Measurements from ENCODE around the gene ANGPTL1. TPM values are rescaled to one million over a fixed set of nuclear protein-coding genes. Genes with fewer than 3 reads are reported as not detected.
"Not testable (repeated sequence)": the region's sequence is repeated elsewhere in the genome, so short reads cannot be mapped to it uniquely, and the experiment has no call there.

ANGPTL1 gene
- total and polyA plus RNA-seq, 10 donors: 1.4 to 27.0 (median 5.1) TPM

- intact Hi-C loops (cut with DNase I; ENCODE audit: low total_unique reads): no loop called here
- 84 to 100% (median 92%) methylated on average over 2 of the region's 2 CpGs for WGBS, 5 donors
These were observed 21.0 kb downstream of the ANGPTL1 start for GRCh38 chr1:178849918-178850317.

GRCh38 chr1:178847919-178848318, 23.0 kb downstream of the ANGPTL1 start:
- H3K4me3 ChIP-seq; H3K27ac ChIP-seq; DNase-seq; H3K4me1 ChIP-seq; intact Hi-C loops (cut with DNase I; ENCODE audit: low total_unique reads); H3K27me3 ChIP-seq (replicated peaks in 1 of 7); H3K9me3 ChIP-seq: not testable (repeated sequence)
- 88 to 100% (median 95%) methylated on average over 1 of the region's 1 CpG for WGBS, 5 donors
- peaks cover 0 to 51% (median 8%) of the 10 kb centered on the region in 6 donors for H3K36me3 ChIP-seq

More at GRCh38 chr1:178849918-178850317, 21.0 kb downstream of the ANGPTL1 start:
- Histone ChIP-seq H3K36me3 (peaks cover 0 to 55% (median 8%) of the 10 kb centered on the region in 6 donors), H3K9me3 (no peaks in the 10 kb centered on the region), H3K27me3 (replicated peaks in 1 of 7) (no peaks in the 10 kb centered on the region), H3K4me3 (no peak overlapping the region), H3K4me1 (no peaks in the 10 kb centered on the region), H3K27ac (no peak overlapping the region)
- no peak for TF ChIP-seq CTCF (IDR thresholded peaks at IDR 0.05 in 8 of 11, conservative IDR thresholded peaks at IDR 0.05 in 3 of 11)
- no peak for TF ChIP-seq POLR2AphosphoS5 (IDR thresholded peaks at IDR 0.05)
- no peak for TF ChIP-seq POLR2A (IDR thresholded peaks at IDR 0.05)
- no peak for DNase-seq

- Histone ChIP-seq H3K36me3 (peaks cover 0 to 46% (median 6%) of the 10 kb centered on the region in 6 donors), H3K4me3 (no peak overlapping the region), H3K27ac (no peak overlapping the region), H3K9me3 (no peaks in the 10 kb centered on the region), H3K27me3 (replicated peaks in 1 of 7) (no peaks in the 10 kb centered on the region), H3K4me1 (no peaks in the 10 kb centered on the region)
- DNase-seq: no peak
- WGBS, 5 donors: 80 to 90% (median 87%) methylated on average over 2 of the region's 2 CpGs
- TF ChIP-seq CTCF (IDR thresholded peaks at IDR 0.05 in 8 of 11, conservative IDR thresholded peaks at IDR 0.05 in 3 of 11) (no peak), POLR2AphosphoS5 (IDR thresholded peaks at IDR 0.05) (no peak), POLR2A (IDR thresholded peaks at IDR 0.05) (no peak)
- intact Hi-C loops (cut with DNase I; ENCODE audit: low total_unique reads): no loop called here
These were observed 23.5 kb downstream of the ANGPTL1 start for GRCh38 chr1:178847396-178847849.

- no peak for DNase-seq
- Histone ChIP-seq H3K4me3 (no peak overlapping the region), H3K27ac (no peak overlapping the region), H3K9me3 (no peaks in the 10 kb centered on the region), H3K36me3 (peaks cover 0 to 35% (median 2%) of the 10 kb centered on the region in 6 donors), H3K4me1 (no peaks in the 10 kb centered on the region), H3K27me3 (replicated peaks in 1 of 7) (no peaks in the 10 kb centered on the region)
- no peak for TF ChIP-seq POLR2A (IDR thresholded peaks at IDR 0.05)
- TF ChIP-seq POLR2AphosphoS5 (IDR thresholded peaks at IDR 0.05): no peak
- no peak for TF ChIP-seq CTCF (IDR thresholded peaks at IDR 0.05 in 8 of 11, conservative IDR thresholded peaks at IDR 0.05 in 3 of 11)
- intact Hi-C loops (cut with DNase I; ENCODE audit: low total_unique reads): no loop called here
These were observed 24.6 kb downstream of the ANGPTL1 start for GRCh38 chr1:178846306-178846705.

GRCh38 chr1:178844436-178844835, 26.4 kb downstream of the ANGPTL1 start:
- intact Hi-C loops (cut with DNase I; ENCODE audit: low total_unique reads): no loop called here
- Histone ChIP-seq H3K4me3 (no peak overlapping the region), H3K27ac (no peak overlapping the region), H3K9me3 (no peaks in the 10 kb centered on the region), H3K36me3 (peaks cover 0 to 28% (median 0%) of the 10 kb centered on the region in 6 donors), H3K4me1 (no peaks in the 10 kb centered on the region), H3K27me3 (replicated peaks in 1 of 7) (no peaks in the 10 kb centered on the region)
- TF ChIP-seq POLR2AphosphoS5 (IDR thresholded peaks at IDR 0.05): no peak
- TF ChIP-seq POLR2A (IDR thresholded peaks at IDR 0.05): no peak
- no peak for TF ChIP-seq CTCF (IDR thresholded peaks at IDR 0.05 in 8 of 11, conservative IDR thresholded peaks at IDR 0.05 in 3 of 11)
- WGBS, 5 donors: 81 to 95% (median 94%) methylated on average over 3 of the region's 3 CpGs
- DNase-seq: no peak
